Sigmoid colon (tissue), 4 donors: ENCODE data around the gene TFR2.
A peak's percentile ranks its signal among the peaks of the same experiment; 100 is the strongest.

Experiments
- CTCF ChIP-seq, 4 experiments: fragments of 450-650 bp in 3 of 4; fragments of 200-600 bp in 1 of 4; IDR thresholded peaks; one replicate each; pipeline ENCODE4 v1.5.1; 2016 to 2019; ENCODE audit warnings: antibody characterized with exemption in 4 of 4, mild to moderate bottlenecking in 3 of 4, moderate library complexity in 2 of 4
- EP300 ChIP-seq, 4 donors: sonication (generic); formaldehyde crosslinking; IDR thresholded peaks; one replicate each; pipeline ENCODE4 v1.6.1; 2017; ENCODE audit warnings: antibody characterized with exemption in 4 of 4
- POLR2A ChIP-seq, 2 donors: fragments of 450-650 bp; IDR thresholded peaks; one replicate each; pipeline ENCODE4 v1.6.1; 2016; ENCODE audit warnings: antibody characterized with exemption in 2 of 2, mild to moderate bottlenecking in 2 of 2, moderate library complexity in 2 of 2
- POLR2AphosphoS5 ChIP-seq, 4 donors: sonication (generic); formaldehyde crosslinking; IDR thresholded peaks; one replicate each; pipeline ENCODE4 v1.6.1; 2017; ENCODE audit warnings: antibody characterized with exemption in 4 of 4

- TF ChIP-seq CTCF (IDR thresholded peaks at IDR 0.05) (no peak), POLR2A (IDR thresholded peaks at IDR 0.05) (no peak), EP300 (IDR thresholded peaks at IDR 0.05) (no peak), POLR2AphosphoS5 (IDR thresholded peaks at IDR 0.05) (peak in 2 of 4 donors; percentile 35 to 50)
Measured at GRCh38 chr7:100678291-100678984, 37.1 kb upstream of the TFR2 start.
